Neural cell (in vitro differentiated cells): ENCODE data around the gene MSMB. TPM values are rescaled to one million over a fixed set of nuclear protein-coding genes. Genes with fewer than 3 reads are reported as not detected.

Experiments used
- H2AFZ ChIP-seq: fragments of 200-600, 300-800 bp; sonication (generic), shearing (Covaris generic); 2 replicates; pipeline ENCODE4 v1.6.0; 2014; ENCODE audit warnings: low read depth, mild to moderate bottlenecking, antibody characterized with exemption, low read length, moderate library complexity
- H3F3A ChIP-seq: fragments of 200-600 bp; shearing (Covaris generic); 2 replicates; pipeline ENCODE4 v1.6.1; 2016; ENCODE audit warnings: mild to moderate bottlenecking, moderate library complexity, mixed read lengths, antibody characterized with exemption, low read length; ENCODE audit not compliant: insufficient read depth, poor library complexity, severe bottlenecking
- H3K27ac ChIP-seq: fragments of 200-600, 300-800 bp; sonication (generic), shearing (Covaris generic); 2 replicates; pipeline ENCODE4 v1.5.1; 2014; ENCODE audit warnings: mild to moderate bottlenecking, low read length, moderate library complexity
- H3K27me3 ChIP-seq: fragments of 300-800, 200-600 bp; sonication (generic), shearing (Covaris generic); 2 replicates; pipeline ENCODE4 v1.6.0; 2014; ENCODE audit warnings: mild to moderate bottlenecking, low read depth, low read length, moderate library complexity; ENCODE audit not compliant: insufficient read depth
- H3K36me3 ChIP-seq: fragments of 300-800, 200-600 bp; sonication (generic), shearing (Covaris generic); 2 replicates; pipeline ENCODE4 v1.5.1; 2014; ENCODE audit warnings: mild to moderate bottlenecking, antibody characterized with exemption, low read length, moderate library complexity; ENCODE audit not compliant: insufficient read depth
- H3K4me2 ChIP-seq: fragments of 300-800, 200-600 bp; sonication (generic), shearing (Covaris generic); 2 replicates; pipeline ENCODE4 v1.6.0; 2014; ENCODE audit warnings: mild to moderate bottlenecking, low read length
- H3K4me3 ChIP-seq: fragments of 300-800, 200-600 bp; sonication (generic), shearing (Covaris generic); 2 replicates; pipeline ENCODE4 v1.5.1; 2014; ENCODE audit warnings: mild to moderate bottlenecking, low read length, moderate library complexity
- H3K79me2 ChIP-seq: fragments of 200-600 bp; shearing (Covaris generic); replicated peaks from 2 replicates; pipeline ENCODE4 v1.6.0; 2014; ENCODE audit warnings: mild to moderate bottlenecking, low read length, moderate library complexity; ENCODE audit not compliant: insufficient read depth
- H3K9ac ChIP-seq: fragments of 300-800, 200-600 bp; sonication (generic), shearing (Covaris generic); 2 replicates; pipeline ENCODE4 v1.6.1; 2016; ENCODE audit warnings: mild to moderate bottlenecking, low read length, mixed read lengths
- H3K9me2 ChIP-seq: fragments of 200-600 bp; shearing (Covaris generic); 2 replicates; pipeline ENCODE4 v1.6.1; 2016; ENCODE audit warnings: mild to moderate bottlenecking, low read length, mixed read lengths; ENCODE audit not compliant: insufficient read depth
- H3K9me3 ChIP-seq: fragments of 200-600, 300-800 bp; sonication (generic), shearing (Covaris generic); 2 replicates; pipeline ENCODE4 v1.6.1; 2016; ENCODE audit warnings: mild to moderate bottlenecking, mixed run types, low read length, moderate library complexity, mixed read lengths
- H4K20me1 ChIP-seq: fragments of 200-600 bp; shearing (Covaris generic); 2 replicates; pipeline ENCODE4 v1.6.1; 2016; ENCODE audit warnings: mild to moderate bottlenecking, mixed run types; ENCODE audit not compliant: insufficient read depth
- CTCF ChIP-seq: fragments of 450-650 bp; IDR thresholded peaks from 2 replicates; pipeline ENCODE4 v1.5.1; 2014; ENCODE audit warnings: antibody characterized with exemption, mild to moderate bottlenecking, moderate library complexity; ENCODE audit not compliant: poor library complexity, severe bottlenecking
- EP300 ChIP-seq: fragments of 450-650 bp; conservative IDR thresholded peaks from 2 replicates; pipeline ENCODE4 v1.6.1; 2014; ENCODE audit warnings: antibody characterized with exemption, mild to moderate bottlenecking, moderate library complexity; ENCODE audit not compliant: poor library complexity, severe bottlenecking
- EZH2 ChIP-seq: fragments of 200-600, 300-800 bp; shearing (Covaris generic), sonication (generic); IDR thresholded peaks from 2 replicates; pipeline ENCODE4 v1.6.1; 2014; ENCODE audit warnings: antibody characterized with exemption, low read length, borderline replicate concordance, mild to moderate bottlenecking; ENCODE audit not compliant: insufficient read depth, poor library complexity, severe bottlenecking
- MXI1 ChIP-seq: fragments of 450-650 bp; conservative IDR thresholded peaks from 2 replicates; pipeline ENCODE4 v1.6.1; 2014; ENCODE audit warnings: antibody characterized with exemption, mild to moderate bottlenecking; ENCODE audit not compliant: poor library complexity, severe bottlenecking
- POLR2AphosphoS5 ChIP-seq: IDR thresholded peaks from 2 replicates; pipeline ENCODE4 v1.6.1; 2012
- RAD21 ChIP-seq: fragments of 450-650 bp; conservative IDR thresholded peaks from 2 replicates; pipeline ENCODE4 v1.6.1; 2014; ENCODE audit warnings: antibody characterized with exemption, mild to moderate bottlenecking, moderate library complexity
- REST ChIP-seq: IDR thresholded peaks from 2 replicates; pipeline ENCODE4 v1.6.1; 2012; ENCODE audit warnings: borderline replicate concordance
- SMC3 ChIP-seq: fragments of 450-650 bp; conservative IDR thresholded peaks from 2 replicates; pipeline ENCODE4 v1.6.1; 2014; ENCODE audit warnings: antibody characterized with exemption, mild to moderate bottlenecking, moderate library complexity; ENCODE audit not compliant: poor library complexity
- TAF1 ChIP-seq: IDR thresholded peaks from 2 replicates; pipeline ENCODE4 v1.6.1; 2012; ENCODE audit warnings: low read depth
- polyA plus RNA-seq: library from polyadenylated mRNA; depleted of rRNA; stranded (reverse); fragments of >200 nt; gene quantifications from 2 replicates; pipeline ENCODE4 v1.2.3, GENCODE V29; 2014

Gene MSMB
- polyA plus RNA-seq, 1 donor from 2014 or later, result not detected

- Histone ChIP-seq H4K20me1 (no peaks in the 10 kb centered on the region), H3K4me3 (no peak overlapping the region), H3K9me2 (no peaks in the 10 kb centered on the region), H3K79me2 (no peaks in the 10 kb centered on the region), H3K36me3 (no peaks in the 10 kb centered on the region), H2AFZ (no peak overlapping the region), H3K9ac (no peak overlapping the region), H3K4me2 (no peak overlapping the region), H3F3A (no peaks in the 10 kb centered on the region), H3K27ac (no peak overlapping the region), H3K27me3 (no peaks in the 10 kb centered on the region), H3K9me3 (no peaks in the 10 kb centered on the region)
- no peak for TF ChIP-seq EP300
- TF ChIP-seq RAD21, result no peak
- no peak for TF ChIP-seq REST
- no peak for TF ChIP-seq MXI1
- no peak for TF ChIP-seq POLR2AphosphoS5
- TF ChIP-seq CTCF, result no peak
- no peak for TF ChIP-seq SMC3
- TF ChIP-seq EZH2, result no peak
- no peak for TF ChIP-seq TAF1
Measured at GRCh38 chr10:46053534-46054434, 7.7 kb upstream of the MSMB start.

- H3K4me3 ChIP-seq, result no peak overlapping the region
- H3F3A ChIP-seq, result no peaks in the 10 kb centered on the region
- TF ChIP-seq REST, result no peak
- TF ChIP-seq CTCF, result no peak
- TF ChIP-seq SMC3, result no peak
- H3K27ac ChIP-seq, result no peak overlapping the region
- no peaks in the 10 kb centered on the region for H3K36me3 ChIP-seq
- no peaks in the 10 kb centered on the region for H3K9me3 ChIP-seq
- no peak overlapping the region for H3K4me2 ChIP-seq
- H3K27me3 ChIP-seq, result no peaks in the 10 kb centered on the region
- H2AFZ ChIP-seq, result no peak overlapping the region
- no peaks in the 10 kb centered on the region for H3K79me2 ChIP-seq
- no peak overlapping the region for H3K9ac ChIP-seq
- H4K20me1 ChIP-seq, result no peaks in the 10 kb centered on the region
- no peaks in the 10 kb centered on the region for H3K9me2 ChIP-seq
Measured at GRCh38 chr10:46052791-46053375, 6.8 kb upstream of the MSMB start.
